H1 (cell line): ENCODE results near the gene SP4. TPM values are rescaled to one million over a fixed set of nuclear protein-coding genes. Genes with fewer than 3 reads are reported as not detected.
A peak's percentile ranks its signal among the peaks of the same experiment; 100 is the strongest.

Source experiments
- CTCF ChIA-PET: fragments of 300-600 bp; sonication (Branson Sonifier 250); formaldehyde crosslinking; loops from one replicate; lab custom pipeline; 2021; ENCODE audit not compliant: partially characterized antibody; lab: Charles Lee
- POLR2A ChIA-PET: fragments of 300-600 bp; sonication (Branson Sonifier 250); formaldehyde crosslinking; loops from one replicate; lab custom pipeline; 2021; ENCODE audit warnings: inconsistent platforms; ENCODE audit not compliant: partially characterized antibody; lab: Charles Lee
- DNase-seq, 2 experiments: peaks; one replicate each; pipeline versions ENCODE4 v3.0.0 to v3.0.0-alpha.2; 2010 to 2022; ENCODE audit warnings: low spot score in 2 of 2, low read depth in 1 of 2, mixed read lengths in 1 of 2
- FAIRE-seq: peaks from 2 replicates; lab custom pipeline; 2011; peaks lifted over from hg19 to GRCh38; lab: Jason Lieb, UNC
- H2AFZ ChIP-seq: 2 replicates; pipeline ENCODE4 v1.8.1; 2012; ENCODE audit warnings: low read length, inconsistent platforms
- H2AK5ac ChIP-seq: 2 replicates; pipeline ENCODE4 v1.6.1; 2013; ENCODE audit warnings: low read depth, low read length
- H2BK120ac ChIP-seq: replicated peaks from 2 replicates; pipeline ENCODE3; 2013; ENCODE audit warnings: low read depth, low read length, inconsistent platforms
- H2BK12ac ChIP-seq: 2 replicates; pipeline ENCODE4 v1.6.1; 2013; ENCODE audit warnings: low read depth, low read length
- H2BK15ac ChIP-seq: 2 replicates; pipeline ENCODE4 v1.6.1; 2013; ENCODE audit warnings: low read length
- H2BK20ac ChIP-seq: 2 replicates; pipeline ENCODE4 v1.6.1; 2013; ENCODE audit warnings: low read length
- H2BK5ac ChIP-seq: 2 replicates; pipeline ENCODE4 v1.6.1; 2013; ENCODE audit warnings: low read depth, low read length
- H3K14ac ChIP-seq: 2 replicates; pipeline ENCODE4 v1.6.1; 2013; ENCODE audit warnings: inconsistent platforms; ENCODE audit not compliant: insufficient read length
- H3K18ac ChIP-seq: 2 replicates; pipeline ENCODE4 v1.6.1; 2013; ENCODE audit warnings: low read length; ENCODE audit errors: extremely low read depth
- H3K23ac ChIP-seq: 2 replicates; pipeline ENCODE4 v1.6.1; 2013; ENCODE audit warnings: inconsistent platforms; ENCODE audit not compliant: insufficient read length
- H3K23me2 ChIP-seq: 2 replicates; pipeline ENCODE4 v1.6.1; 2013; ENCODE audit warnings: low read depth, low read length
- H3K27ac ChIP-seq: 2 replicates; pipeline ENCODE4 v1.6.1; 2011; ENCODE audit warnings: low read depth, low read length, inconsistent platforms
- H3K27me3 ChIP-seq, 4 experiments: replicated peaks in 1 of 4; 1 replicate in 1 of 4; 2 replicates in 3 of 4; pipeline versions ENCODE4 v1.6.1 to v1.8.1; 2011 to 2013; ENCODE audit warnings: low read length in 3 of 4, mild to moderate bottlenecking in 3 of 4, inconsistent platforms in 2 of 4, mixed read lengths in 2 of 4, moderate library complexity in 1 of 4; ENCODE audit not compliant: control insufficient read depth in 3 of 4, insufficient read depth in 3 of 4; ENCODE audit errors: extremely low read depth in 1 of 4
- H3K36me3 ChIP-seq, 4 experiments: 2 replicates each; pipeline versions ENCODE4 v1.6.1 to v1.8.1; 2011 to 2013; ENCODE audit warnings: mild to moderate bottlenecking in 4 of 4, low read length in 3 of 4, moderate library complexity in 2 of 4, control low read depth in 1 of 4, inconsistent platforms in 1 of 4; ENCODE audit not compliant: insufficient read depth in 4 of 4, control insufficient read depth in 2 of 4
- H3K4ac ChIP-seq: replicated peaks from 2 replicates; pipeline ENCODE3; 2013; ENCODE audit warnings: low read length, low read depth, mixed read lengths, inconsistent platforms; ENCODE audit not compliant: insufficient read length
- H3K4me1 ChIP-seq, 4 experiments: replicated peaks in 1 of 4; 1 replicate in 1 of 4; 2 replicates in 3 of 4; pipeline versions ENCODE4 v1.6.1 to v1.8.1; 2011 to 2013; ENCODE audit warnings: low read length in 3 of 4, inconsistent platforms in 2 of 4, mixed read lengths in 1 of 4; ENCODE audit not compliant: insufficient read depth in 4 of 4, control insufficient read depth in 3 of 4
- H3K4me2 ChIP-seq, 2 experiments: 2 replicates each; pipeline versions ENCODE4 v1.6.1 to v1.8.1; 2011 to 2013; ENCODE audit warnings: low read depth in 2 of 2, low read length in 2 of 2, control low read depth in 1 of 2, inconsistent platforms in 1 of 2, mild to moderate bottlenecking in 1 of 2; ENCODE audit not compliant: insufficient read depth in 1 of 2
- H3K4me3 ChIP-seq, 4 experiments: fragments of 200-600, 300-600 bp in 1 of 4; sonication (generic), shearing (Covaris generic), sonication (Bioruptor Twin) in 1 of 4; 2 replicates each; pipeline versions ENCODE4 v1.5.1 to v1.8.1; 2011 to 2016; ENCODE audit warnings: low read length in 4 of 4, low read depth in 3 of 4, control low read depth in 2 of 4, inconsistent platforms in 2 of 4, mild to moderate bottlenecking in 2 of 4, mixed read lengths in 1 of 4, moderate library complexity in 1 of 4; ENCODE audit not compliant: insufficient read depth in 2 of 4; ENCODE audit errors: extremely low read depth in 1 of 4
- H3K56ac ChIP-seq: replicated peaks from 2 replicates; pipeline ENCODE3; 2013; ENCODE audit warnings: low read depth, mild to moderate bottlenecking, mixed read lengths, low read length, inconsistent platforms; ENCODE audit not compliant: insufficient read length
- H3K79me1 ChIP-seq: 2 replicates; pipeline ENCODE4 v1.6.1; 2013; ENCODE audit warnings: low read depth, low read length, control low read depth
- H3K79me2 ChIP-seq, 2 experiments: 2 replicates each; pipeline versions ENCODE4 v1.6.1 to v1.8.1; 2012 to 2013; ENCODE audit warnings: low read length in 2 of 2, mild to moderate bottlenecking in 2 of 2, inconsistent platforms in 1 of 2; ENCODE audit not compliant: insufficient read depth in 2 of 2, control insufficient read depth in 1 of 2
- H3K9ac ChIP-seq, 4 experiments: replicated peaks in 1 of 4; 1 replicate in 1 of 4; 2 replicates in 3 of 4; pipeline versions ENCODE4 v1.6.1 to v1.8.1; 2011 to 2013; ENCODE audit warnings: low read depth in 3 of 4, low read length in 3 of 4, control low read depth in 2 of 4, mild to moderate bottlenecking in 2 of 4, moderate library complexity in 2 of 4, inconsistent platforms in 1 of 4; ENCODE audit errors: extremely low read depth in 1 of 4
- H3K9me3 ChIP-seq, 2 experiments: 2 replicates each; pipeline versions ENCODE4 v1.6.1 to v1.8.1; 2012 to 2013; ENCODE audit warnings: mild to moderate bottlenecking in 2 of 2, moderate library complexity in 2 of 2, control low read depth in 1 of 2, inconsistent platforms in 1 of 2, low read depth in 1 of 2, low read length in 1 of 2, mixed read lengths in 1 of 2; ENCODE audit not compliant: insufficient read depth in 2 of 2
- H4K20me1 ChIP-seq, 2 experiments: replicated peaks in 1 of 2; 2 replicates each; pipeline versions ENCODE3 to v1.8.1; 2011 to 2013; ENCODE audit warnings: inconsistent platforms in 2 of 2, low read length in 2 of 2, mild to moderate bottlenecking in 1 of 2; ENCODE audit not compliant: insufficient read depth in 2 of 2, control insufficient read depth in 1 of 2
- H4K5ac ChIP-seq: 2 replicates; pipeline ENCODE4 v1.6.1; 2013; ENCODE audit warnings: low read length, low read depth, mixed read lengths, inconsistent platforms; ENCODE audit not compliant: insufficient read length
- H4K8ac ChIP-seq: 2 replicates; pipeline ENCODE4 v1.8.0; 2013; ENCODE audit warnings: mild to moderate bottlenecking, moderate library complexity, low read length, inconsistent platforms; ENCODE audit not compliant: insufficient read depth; ENCODE audit errors: extremely low read depth
- H4K91ac ChIP-seq: replicated peaks from 2 replicates; pipeline ENCODE3; 2013; ENCODE audit warnings: low read length, mixed read lengths, inconsistent platforms; ENCODE audit not compliant: insufficient read length
- HDAC2 ChIP-seq, 2 experiments: fragments of 300-600 bp in 1 of 2; sonication (generic) in 1 of 2; IDR thresholded peaks; 2 replicates each; pipeline ENCODE4 v1.6.1; 2011 to 2012; ENCODE audit warnings: low read depth in 2 of 2, low read length in 2 of 2, mild to moderate bottlenecking in 2 of 2, moderate library complexity in 2 of 2, borderline replicate concordance in 1 of 2, inconsistent platforms in 1 of 2
- KDM4A ChIP-seq: IDR thresholded peaks from one replicate; pipeline ENCODE4 v1.7.1; 2012; ENCODE audit warnings: low read depth, mild to moderate bottlenecking, moderate library complexity, low read length, inconsistent platforms; ENCODE audit not compliant: severe bottlenecking
- MAX ChIP-seq: IDR thresholded peaks from 2 replicates; pipeline ENCODE4 v1.6.1; 2012; ENCODE audit warnings: inconsistent platforms
- RAD21 ChIP-seq, 2 experiments: IDR thresholded peaks in 1 of 2; conservative IDR thresholded peaks in 1 of 2; 2 replicates each; pipeline ENCODE4 v1.6.1; 2011; ENCODE audit warnings: low read depth in 2 of 2, low read length in 2 of 2, improper control_type of control experiment in 1 of 2, inconsistent platforms in 1 of 2, mild to moderate bottlenecking in 1 of 2, moderate library complexity in 1 of 2
- WGBS, 2 experiments: shearing (Covaris generic) in 1 of 2; methylation state at CpG; one replicate each; pipeline versions ENCODE4 v1.1.6 to v1.1.7; 2013 to 2015; ENCODE audit warnings: low lambda C conversion rate in 2 of 2, mixed read lengths in 2 of 2, inconsistent platforms in 1 of 2, low coverage in 1 of 2, missing lambda C conversion rate in 1 of 2; ENCODE audit not compliant: insufficient replicate concordance in 2 of 2, insufficient coverage in 1 of 2, insufficient read length in 1 of 2; ENCODE audit errors: extremely low coverage in 1 of 2, missing lambda C conversion rate in 1 of 2; 5-methylcytosine and 5-hydroxymethylcytosine counted together
- long read RNA-seq, 2 experiments: library from RNA in 1 of 2; library from capped mRNA in 1 of 2; stranded (forward); transcript quantifications; one replicate each; pipeline ENCODE4 v2.0.0, GENCODE V29; 2021; ENCODE audit warnings: inconsistent platforms in 1 of 2
- polyA minus RNA-seq, 3 experiments: library from RNA; depleted of rRNA, polyadenylated mRNA; stranded (reverse); fragments of >200 nt; gene quantifications; 1 replicate in 2 of 3; 2 replicates in 1 of 3; pipeline ENCODE4 v1.2.3, GENCODE V29; 2011
- polyA plus RNA-seq, 7 experiments: library from polyadenylated mRNA; depleted of rRNA in 3 of 7; stranded (reverse) in 5 of 7; unstranded in 2 of 7; fragments of >200 nt in 5 of 7; fragments of 200-250 nt in 2 of 7; gene quantifications; 1 replicate in 5 of 7; 2 replicates in 1 of 7; 4 replicates in 1 of 7; pipeline versions ENCODE4 v1.2.1 to v1.2.3, GENCODE V29; 2011 to 2013; ENCODE audit warnings: missing spikeins in 2 of 7, mixed read lengths in 2 of 7
- total RNA-seq: library from RNA; stranded (reverse); fragmentation: NEBNext Ultra II Directional; extraction: Animal tissue kit (Norgen Biotek cat#: 25700); gene quantifications from 2 replicates; pipeline ENCODE4 v1.2.1, GENCODE V29; 2021
- TF ChIP-seq, protein P1 (sequence below): IDR thresholded peaks from 2 replicates; pipeline ENCODE4 v1.6.1; 2012; ENCODE audit warnings: inconsistent platforms

The SP4 gene
- 24.0 and 24.8 TPM in 2 replicates for total RNA-seq
- polyA plus RNA-seq (2011; rRNA removed) = 6.5 and 10.0 TPM in 2 replicates
- 9.4 TPM for polyA plus RNA-seq (2011; cell fraction: cytosol; rRNA removed)
- 7.4 TPM for polyA plus RNA-seq (2011; cell fraction: nucleus; rRNA removed)
- 4.8 to 10.0 TPM (median 7.4 TPM) in 4 replicates for polyA plus RNA-seq (2012, experiment 1 of 2)
- polyA plus RNA-seq (2012, experiment 2 of 2) = 0.91 TPM
- polyA plus RNA-seq (2013, experiment 1 of 2) = 10.0 TPM
- polyA plus RNA-seq (2013, experiment 2 of 2) = 8.9 TPM
- polyA minus RNA-seq (2011; rRNA and poly(A)+ RNA removed) = 69.6 and 81.3 TPM in 2 replicates
- 28.8 TPM for polyA minus RNA-seq (2011; cell fraction: cytosol; rRNA and poly(A)+ RNA removed)
- polyA minus RNA-seq (2011; cell fraction: nucleus; rRNA and poly(A)+ RNA removed) = 70.7 TPM
- long read RNA-seq, experiment 1, full-length matches to known transcripts = 1 of 17 reads
- long read RNA-seq, experiment 1, partial matches to known transcripts = 16 of 17 reads
- long read RNA-seq, experiment 1, other reads (novel, unspliced or antisense) = 0 of 17 reads
- long read RNA-seq, experiment 2, partial matches to known transcripts = 0 of 1 reads
- long read RNA-seq, experiment 2, other reads (novel, unspliced or antisense) = 1 of 1 reads

- Histone ChIP-seq H3K23me2 (peaks cover 13% of the 10 kb centered on the region), H3K4me1 (peaks cover 10 to 23% (median 21%) of the 10 kb centered on the region in 4 experiments), H2AK5ac (peak within 1 kb of the TSS; percentile 82; the same call in 1 of the 2 replicates), H3K4ac (peak within 1 kb of the TSS; percentile 65), H3K27me3 (no peaks in the 10 kb centered on the region), H3K18ac (peak within 1 kb of the TSS; percentile 86; the same call in 1 of the 2 replicates), H3K56ac (peak within 1 kb of the TSS; percentile 92), H2AFZ (no peak within 1 kb of the TSS), H3K27ac (peak within 1 kb of the TSS; percentile 92), H3K4me3 (peak within 1 kb of the TSS; percentile 79 to 97 (median 85)), H4K91ac (peak within 1 kb of the TSS; percentile 77), H4K8ac (peak within 1 kb of the TSS; percentile 98), H4K20me1 (peaks cover 0 to 8% of the 10 kb centered on the region in 2 experiments), H3K79me2 (peaks cover 7 to 45% of the 10 kb centered on the region in 2 experiments), H2BK120ac (no peak within 1 kb of the TSS), H3K79me1 (peaks cover 3% of the 10 kb centered on the region; the same call in 1 of the 2 replicates), H2BK12ac (peak within 1 kb of the TSS; percentile 60; the same call in 1 of the 2 replicates), H3K36me3 (peaks cover 5 to 22% (median 7%) of the 10 kb centered on the region in 4 experiments; a peak in 7 of 8 replicates), H3K9ac (peak within 1 kb of the TSS; percentile 85 to 97 (median 88)), H3K4me2 (peak within 1 kb of the TSS; percentile 86 to 100), H3K14ac (no peak within 1 kb of the TSS), H2BK20ac (no peak within 1 kb of the TSS), H2BK15ac (no peak within 1 kb of the TSS), H3K9me3 (no peaks in the 10 kb centered on the region), H3K23ac (no peak within 1 kb of the TSS), H2BK5ac (peak within 1 kb of the TSS; percentile 95), H4K5ac (peak within 1 kb of the TSS; percentile 92)
- WGBS, 2 experiments = 1% methylated on average over 10 of the region's 63 CpGs; no CpG with 5 or more reads in 1 of the 2 experiments
- POLR2A ChIA-PET = interaction anchor here (0.6 to 3.2 kb wide), 25 partner anchors 9 to 645 kb away, joined by 3 to 19 read pairs (median 4); no protein-coding TSS in a partner anchor
- FAIRE-seq (no peak), DNase-seq (peak; percentile 65 to 94)
- CTCF ChIA-PET = interaction anchor here (0.9 to 1.2 kb wide), 2 partner anchors 12 to 44 kb away, joined by 3 read pairs; no protein-coding TSS in a partner anchor
- TF ChIP-seq HDAC2 (IDR thresholded peaks at IDR 0.05; ENCODE audit: borderline replicate concordance in 1 of 2, low read depth in 2 of 2, low read length in 2 of 2) = peak in 1 of 2 experiments; percentile 86; a peak in 1 of 4 replicates
- peak; percentile 41; the same call in 1 of the 2 replicates for TF ChIP-seq MAX
- no peak for TF ChIP-seq KDM4A
- TF ChIP-seq, protein P1, sequence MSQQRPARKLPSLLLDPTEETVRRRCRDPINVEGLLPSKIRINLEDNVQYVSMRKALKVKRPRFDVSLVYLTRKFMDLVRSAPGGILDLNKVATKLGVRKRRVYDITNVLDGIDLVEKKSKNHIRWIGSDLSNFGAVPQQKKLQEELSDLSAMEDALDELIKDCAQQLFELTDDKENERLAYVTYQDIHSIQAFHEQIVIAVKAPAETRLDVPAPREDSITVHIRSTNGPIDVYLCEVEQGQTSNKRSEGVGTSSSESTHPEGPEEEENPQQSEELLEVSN = no peak
- peak in 1 of 2 experiments; percentile 10; a peak in 1 of 4 replicates for TF ChIP-seq RAD21 (IDR thresholded peaks at IDR 0.05 in 1 of 2, conservative IDR thresholded peaks at IDR 0.05 in 1 of 2; ENCODE audit: low read depth in 2 of 2, low read length in 2 of 2)
Measured at GRCh38 chr7:21427871-21428658, at the start of gene SP4. Gene SP4 (plus strand): TSS chr7:21428083. CDS start chr7:21428252, 169 bp downstream.
